HCT116 (cell line): ENCODE results near the gene CEACAM5. TPM values are rescaled to one million over a fixed set of nuclear protein-coding genes. Genes with fewer than 3 reads are reported as not detected.

Experiments
- ATAC-seq: fragments of 200-7000 bp; cut with Tn5 transposase; 2 replicates; pipeline ENCODE4 v1.9.1; 2020; ENCODE audit warnings: mild to moderate bottlenecking, moderate library complexity
- BruUV-seq: library from RNA; stranded (reverse); fragments of 400-500 nt; replicated peaks from 2 replicates; lab custom pipeline; 2021; lab: Mats Ljungman, UMichigan
- CTCF ChIA-PET: fragments of 300-600 bp; sonication (Branson Sonifier 250); formaldehyde crosslinking; loops from one replicate; lab custom pipeline; 2021; ENCODE audit warnings: antibody characterized with exemption; lab: Charles Lee
- POLR2A ChIA-PET: fragments of 300-600, 350-600 bp; sonication (Branson Sonifier 250); formaldehyde crosslinking; loops from one replicate; lab custom pipeline; 2021; ENCODE audit warnings: antibody characterized with exemption; lab: Charles Lee
- RAD21 ChIA-PET, 2 experiments: fragments of 300-600 bp; sonication (Branson Sonifier 250); formaldehyde crosslinking; loops; one replicate each; lab custom pipeline; 2023; ENCODE audit warnings: low total read pairs in 2 of 2; ENCODE audit not compliant: uncharacterized antibody in 2 of 2, unreplicated experiment in 2 of 2, low non-redundant PET in 1 of 2; lab: Charles Lee
- DNase-seq: peaks from one replicate; pipeline ENCODE4 v3.0.0-alpha.2; 2010; ENCODE audit warnings: low read depth, low spot score
- H2AFZ ChIP-seq: fragments of 200-600 bp; shearing (Covaris generic), sonication (generic); 2 replicates; pipeline ENCODE4 v1.6.1; 2017; ENCODE audit warnings: low read depth, mixed run types, mixed read lengths, antibody characterized with exemption, low read length; ENCODE audit not compliant: poor library complexity, severe bottlenecking
- H3K27ac ChIP-seq: 2 replicates; pipeline ENCODE4 v1.5.1; 2012; ENCODE audit warnings: low read depth, low read length
- H3K27me3 ChIP-seq: fragments of 200-600 bp; sonication (generic); 2 replicates; pipeline ENCODE4 v1.6.1; 2016; ENCODE audit warnings: mixed run types, low read length, mixed read lengths; ENCODE audit not compliant: insufficient read depth
- H3K36me3 ChIP-seq, 2 experiments: fragments of 200-500 bp in 1 of 2; fragments of 200-600 bp in 1 of 2; sonication (Bioruptor generic) in 1 of 2; sonication (generic) in 1 of 2; 2 replicates each; pipeline versions ENCODE4 v1.5.1 to v1.6.1; 2014 to 2016; ENCODE audit warnings: low read length in 2 of 2, inconsistent platforms in 1 of 2, mixed read lengths in 1 of 2, mixed run types in 1 of 2; ENCODE audit not compliant: insufficient read depth in 2 of 2, control insufficient read depth in 1 of 2
- H3K4me1 ChIP-seq, 2 experiments: fragments of 200-600 bp in 1 of 2; sonication (generic) in 1 of 2; 2 replicates each; pipeline versions ENCODE4 v1.5.1 to v1.6.1; 2012 to 2017; ENCODE audit warnings: low read length in 2 of 2, inconsistent platforms in 1 of 2, mild to moderate bottlenecking in 1 of 2, mixed read lengths in 1 of 2, mixed run types in 1 of 2, moderate library complexity in 1 of 2; ENCODE audit not compliant: insufficient read depth in 2 of 2, control insufficient read depth in 1 of 2
- H3K4me2 ChIP-seq: fragments of 200-600 bp; sonication (generic); 2 replicates; pipeline ENCODE4 v1.6.1; 2017; ENCODE audit warnings: mixed run types, low read length, mixed read lengths
- H3K4me3 ChIP-seq, 2 experiments: fragments of 200-600 bp in 1 of 2; sonication (generic) in 1 of 2; replicated peaks in 1 of 2; 2 replicates each; pipeline ENCODE4 v1.5.1; 2011 to 2016; ENCODE audit warnings: low read length in 2 of 2, control low read depth in 1 of 2, low read depth in 1 of 2, mild to moderate bottlenecking in 1 of 2, mixed read lengths in 1 of 2, mixed run types in 1 of 2
- H3K79me2 ChIP-seq: fragments of 200-600 bp; sonication (generic); 2 replicates; pipeline ENCODE4 v1.6.1; 2017; ENCODE audit warnings: mild to moderate bottlenecking, mixed run types, low read length, moderate library complexity, mixed read lengths; ENCODE audit not compliant: insufficient read depth
- H3K9ac ChIP-seq: fragments of 200-600 bp; sonication (generic); 2 replicates; pipeline ENCODE4 v1.6.1; 2016; ENCODE audit warnings: low read length, mixed read lengths
- H3K9me2 ChIP-seq: fragments of 200-600 bp; sonication (generic), shearing (Covaris generic); 2 replicates; pipeline ENCODE4 v1.6.1; 2017; ENCODE audit warnings: mixed run types, mild to moderate bottlenecking, moderate library complexity; ENCODE audit not compliant: insufficient read depth
- H3K9me3 ChIP-seq, 2 experiments: fragments of 200-500 bp in 1 of 2; fragments of 200-600 bp in 1 of 2; sonication (Bioruptor generic) in 1 of 2; sonication (generic) in 1 of 2; 2 replicates each; pipeline ENCODE4 v1.6.1; 2014 to 2017; ENCODE audit warnings: low read length in 2 of 2, mixed read lengths in 2 of 2, inconsistent platforms in 1 of 2, low read depth in 1 of 2, mild to moderate bottlenecking in 1 of 2, mixed run types in 1 of 2, moderate library complexity in 1 of 2; ENCODE audit not compliant: control insufficient read depth in 1 of 2, insufficient read depth in 1 of 2
- H4K20me1 ChIP-seq: fragments of 200-600 bp; sonication (generic), shearing (Covaris generic); 2 replicates; pipeline ENCODE4 v1.6.1; 2017; ENCODE audit warnings: mixed run types, mild to moderate bottlenecking, moderate library complexity; ENCODE audit not compliant: insufficient read depth
- ELF1 ChIP-seq: IDR thresholded peaks from 2 replicates; pipeline ENCODE4 v1.6.1; 2012; ENCODE audit warnings: low read depth, borderline replicate concordance
- MAX ChIP-seq: IDR thresholded peaks from 2 replicates; pipeline ENCODE4 v1.6.1; 2012
- SP1 ChIP-seq: IDR thresholded peaks from 2 replicates; pipeline ENCODE4 v1.6.1; 2012; ENCODE audit warnings: low read depth
- intact Hi-C: fragments of 100-400 bp; cut with micrococcal nuclease; formaldehyde crosslinking; loops from 2 replicates; pipeline ENCODE4 v1.10.0; 2022
- total RNA-seq: library from RNA; stranded (reverse); gene quantifications from one replicate; pipeline ENCODE4 v1.2.1, GENCODE V29; 2021; ENCODE audit not compliant: unreplicated experiment
- TF ChIP-seq, protein P1 (sequence below): IDR thresholded peaks from 2 replicates; pipeline ENCODE4 v1.6.1; 2011; ENCODE audit warnings: mild to moderate bottlenecking, low read length, moderate library complexity; ENCODE audit not compliant: insufficient replicate concordance; ENCODE audit errors: extremely low read depth

CEACAM5 gene
- total RNA-seq, 1 experiment from 2014 or later = 0.22 TPM

GRCh38 chr19:41744850-41745249 is 36.4 kb downstream of the CEACAM5 start:
- H3K27me3 ChIP-seq = peaks cover 52% of the 10 kb centered on the region
- ChIA-PET RAD21 (no interaction called here), CTCF (interaction anchor here (4.4 kb wide), 1 partner anchor 38 kb away, joined by 41 read pairs; no protein-coding TSS in a partner anchor), POLR2A (no interaction called here)
- BruUV-seq = no TSS peak
- H3K79me2 ChIP-seq = no peaks in the 10 kb centered on the region
- no peak overlapping the region for H3K4me3 ChIP-seq
- no peak overlapping the region for H3K4me2 ChIP-seq
- no peak overlapping the region for H3K9ac ChIP-seq
- H3K36me3 ChIP-seq = no peaks in the 10 kb centered on the region
- TF ChIP-seq MAX (no peak), ELF1 (no peak)
- TF ChIP-seq, protein P1, sequence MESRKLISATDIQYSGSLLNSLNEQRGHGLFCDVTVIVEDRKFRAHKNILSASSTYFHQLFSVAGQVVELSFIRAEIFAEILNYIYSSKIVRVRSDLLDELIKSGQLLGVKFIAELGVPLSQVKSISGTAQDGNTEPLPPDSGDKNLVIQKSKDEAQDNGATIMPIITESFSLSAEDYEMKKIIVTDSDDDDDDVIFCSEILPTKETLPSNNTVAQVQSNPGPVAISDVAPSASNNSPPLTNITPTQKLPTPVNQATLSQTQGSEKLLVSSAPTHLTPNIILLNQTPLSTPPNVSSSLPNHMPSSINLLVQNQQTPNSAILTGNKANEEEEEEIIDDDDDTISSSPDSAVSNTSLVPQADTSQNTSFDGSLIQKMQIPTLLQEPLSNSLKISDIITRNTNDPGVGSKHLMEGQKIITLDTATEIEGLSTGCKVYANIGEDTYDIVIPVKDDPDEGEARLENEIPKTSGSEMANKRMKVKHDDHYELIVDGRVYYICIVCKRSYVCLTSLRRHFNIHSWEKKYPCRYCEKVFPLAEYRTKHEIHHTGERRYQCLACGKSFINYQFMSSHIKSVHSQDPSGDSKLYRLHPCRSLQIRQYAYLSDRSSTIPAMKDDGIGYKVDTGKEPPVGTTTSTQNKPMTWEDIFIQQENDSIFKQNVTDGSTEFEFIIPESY = no peak
- H3K9me2 ChIP-seq = no peaks in the 10 kb centered on the region
- H3K27ac ChIP-seq = no peak overlapping the region
- no peaks in the 10 kb centered on the region for H3K9me3 ChIP-seq
- no peaks in the 10 kb centered on the region for H3K4me1 ChIP-seq
- no peaks in the 10 kb centered on the region for H4K20me1 ChIP-seq
- intact Hi-C loops = loop anchor here (5.0 kb wide), 1 partner anchor 103 kb away; no protein-coding TSS in a partner anchor
- no peak overlapping the region for H2AFZ ChIP-seq
- ATAC-seq = no peak
- DNase-seq = no peak

GRCh38 chr19:41745756-41746155 is 37.3 kb downstream of the CEACAM5 start:
- Histone ChIP-seq H3K27ac (no peak overlapping the region), H4K20me1 (no peaks in the 10 kb centered on the region), H3K9ac (no peak overlapping the region), H3K4me1 (no peaks in the 10 kb centered on the region), H3K4me3 (no peak overlapping the region), H3K4me2 (no peak overlapping the region), H3K27me3 (peaks cover 53% of the 10 kb centered on the region), H3K36me3 (no peaks in the 10 kb centered on the region), H3K79me2 (no peaks in the 10 kb centered on the region), H3K9me3 (no peaks in the 10 kb centered on the region), H3K9me2 (no peaks in the 10 kb centered on the region), H2AFZ (no peak overlapping the region)
- intact Hi-C loops = loop anchor here (1.0 to 5.0 kb wide), 3 partner anchors 38 to 103 kb away; no protein-coding TSS in a partner anchor
- ChIA-PET RAD21 (no interaction called here), CTCF (interaction anchor here (1.7 to 4.4 kb wide), 2 partner anchors 39 to 44 kb away, joined by 3 to 41 read pairs; no protein-coding TSS in a partner anchor), POLR2A (no interaction called here)
- no TSS peak for BruUV-seq
- ATAC-seq (no peak), DNase-seq (no peak)
- no peak for TF ChIP-seq SP1
